ENCODE data around the gene ELMOD3. TPM values are rescaled to one million over a fixed set of nuclear protein-coding genes. Genes with fewer than 3 reads are reported as not detected.
"Not testable (repeated sequence)": the region's sequence is repeated elsewhere in the genome, so short reads cannot be mapped to it uniquely, and the experiment has no call there.

Gene ELMOD3
- total RNA-seq, 1 donor from 2014 or later: 19.4 TPM

DNA sequence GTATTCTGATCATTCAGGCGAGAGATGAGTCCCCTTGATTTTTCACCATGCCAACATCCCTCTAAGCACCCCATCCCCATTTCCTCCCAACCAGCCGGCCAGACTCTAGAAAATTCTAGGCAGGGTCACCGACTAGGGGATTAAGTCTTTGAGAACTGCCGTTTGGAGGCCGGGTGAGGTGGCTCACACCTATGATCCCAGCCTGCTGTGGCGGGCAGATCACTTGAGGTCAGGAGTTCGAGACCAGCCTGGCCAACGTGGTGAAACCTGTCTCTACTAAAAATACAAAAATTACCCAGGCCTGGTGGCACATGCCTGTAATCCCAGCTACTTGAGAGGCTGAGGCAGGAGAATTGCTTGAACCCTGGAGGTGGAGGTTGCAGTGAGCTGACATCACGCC is 85.0 kb downstream of the ELMOD3 start:
- DNase-seq (ENCODE audit: low read depth): not testable (repeated sequence)

DNA sequence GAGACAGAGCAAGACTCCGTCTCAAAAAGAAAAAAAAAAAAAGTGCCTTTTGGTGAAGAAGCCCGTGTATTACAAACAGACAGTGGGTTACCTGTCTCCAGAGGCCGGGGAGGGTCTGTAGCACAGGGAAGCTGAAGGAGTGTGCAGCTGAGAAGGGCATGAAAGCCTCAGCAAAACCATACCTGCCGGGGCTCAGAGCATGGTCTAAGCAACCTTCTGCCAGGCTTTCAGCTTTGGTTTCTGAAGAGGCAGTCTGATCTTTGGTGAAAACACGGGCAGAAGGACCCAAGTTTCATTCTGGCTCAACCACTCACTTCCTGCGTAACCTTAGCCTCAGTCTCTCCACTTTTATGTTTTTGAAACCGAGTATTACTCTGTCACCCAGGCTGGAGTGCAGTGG is 85.4 kb downstream of the ELMOD3 start:
- DNase-seq (ENCODE audit: low read depth): no peak

DNA sequence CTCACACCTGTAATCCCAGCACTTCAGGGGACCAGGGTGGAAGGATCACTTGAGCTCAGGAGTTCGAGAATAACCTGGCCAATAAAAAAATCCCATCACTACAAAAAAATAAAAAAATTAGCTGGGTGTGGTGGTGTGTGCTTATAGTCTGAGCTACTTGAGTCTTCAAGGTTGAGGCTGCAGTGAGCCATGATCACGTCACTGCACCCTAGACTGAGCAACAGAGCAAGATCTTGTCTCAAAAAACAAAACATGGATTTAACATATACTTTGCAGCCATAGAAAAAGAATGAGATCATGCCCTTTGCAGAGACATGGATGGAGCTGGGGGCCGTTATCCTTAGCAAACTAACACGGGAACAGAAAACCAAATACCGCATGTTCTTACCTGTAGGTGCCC is 86.2 kb downstream of the ELMOD3 start:
- no peak for DNase-seq (ENCODE audit: low read depth)

Other genes with a start within 250 kb of the ELMOD3 start
- gene TCF7L1, start 221.4 kb upstream of the ELMOD3 start, total RNA-seq: 0.53 and 0.78 TPM in 2 replicates
- gene TGOLN2, start 26.8 kb upstream of the ELMOD3 start, total RNA-seq: 78.3 and 88.1 TPM in 2 replicates
- gene RETSAT, start 241 bp upstream of the ELMOD3 start, total RNA-seq: 37.4 and 39.9 TPM in 2 replicates
- 53.7 and 59.0 TPM in 2 replicates for gene CAPG, start 55.6 kb downstream of the ELMOD3 start, total RNA-seq
- gene SH2D6, start 63.9 kb downstream of the ELMOD3 start, total RNA-seq: 4.9 and 5.3 TPM in 2 replicates
- 211 and 302 TPM in 2 replicates for gene MAT2A, start 184.4 kb downstream of the ELMOD3 start, total RNA-seq
- 78.1 and 129 TPM in 2 replicates for gene GGCX, start 206.7 kb downstream of the ELMOD3 start, total RNA-seq
- 9.5 and 9.8 TPM in 2 replicates for gene VAMP8, start 222.8 kb downstream of the ELMOD3 start, total RNA-seq
- 127 and 153 TPM in 2 replicates for gene VAMP5, start 229.7 kb downstream of the ELMOD3 start, total RNA-seq
- 174 and 313 TPM in 2 replicates for gene RNF181, start 241.0 kb downstream of the ELMOD3 start, total RNA-seq
- 22.7 and 24.9 TPM in 2 replicates for gene TMEM150A, start 247.9 kb downstream of the ELMOD3 start, total RNA-seq

Measured in myocyte (in vitro differentiated cells).